Lower leg skin (tissue), 4 donors: Measurements from ENCODE around the gene SDCCAG8. TPM values are rescaled to one million over a fixed set of nuclear protein-coding genes. Genes with fewer than 3 reads are reported as not detected.

Source experiments
- DNase-seq, 2 donors: peaks; one replicate each; pipeline ENCODE4 v3.0.0-alpha.2; 2019; ENCODE audit warnings: low spot score in 2 of 2
- H3K4me3 ChIP-seq: fragments of 200-600 bp; sonication (generic); 2 replicates; pipeline ENCODE4 v1.5.1; 2017; ENCODE audit warnings: mild to moderate bottlenecking, low read depth; ENCODE audit not compliant: poor library complexity, severe bottlenecking
- CTCF ChIP-seq, 3 donors: fragments of 450-650 bp; IDR thresholded peaks; one replicate each; pipeline ENCODE4 v1.5.1; 2016; ENCODE audit warnings: antibody characterized with exemption in 3 of 3, mild to moderate bottlenecking in 3 of 3, moderate library complexity in 2 of 3
- POLR2A ChIP-seq, 2 donors: fragments of 450-650 bp; IDR thresholded peaks; one replicate each; pipeline ENCODE4 v1.6.1; 2016 to 2017; ENCODE audit warnings: antibody characterized with exemption in 2 of 2, mild to moderate bottlenecking in 1 of 2, moderate library complexity in 1 of 2
- WGBS, 2 donors: methylation state at CpG; one replicate each; pipeline ENCODE4 v1.1.5; 2018; 5-methylcytosine and 5-hydroxymethylcytosine counted together
- intact Hi-C: fragments of 100-400 bp; cut with DNase I; formaldehyde crosslinking; loops from one replicate; pipeline ENCODE4 v1.15.0; 2023; ENCODE audit warnings: low total_unique reads
- total RNA-seq, 4 donors: library from RNA; depleted of rRNA; stranded (reverse); fragments of >200 nt; gene quantifications; one replicate each; pipeline ENCODE4 v1.1.0, GENCODE V29; 2016

Gene SDCCAG8
- total RNA-seq, 4 donors from 2014 or later: 20.0 to 53.6 (median 48.9) TPM

- WGBS, 2 donors: 99% methylated on average over 5 of the region's 5 CpGs
- H3K4me3 ChIP-seq: no peak overlapping the region
- TF ChIP-seq CTCF (IDR thresholded peaks at IDR 0.05) (no peak), POLR2A (IDR thresholded peaks at IDR 0.05) (no peak)
- intact Hi-C loops: no loop called here
- no peak for DNase-seq
Observed at GRCh38 chr1:243281672-243282071, 25.8 kb downstream of the SDCCAG8 start.

GRCh38 chr1:243286409-243287122, 30.7 kb downstream of the SDCCAG8 start:
- no peak for TF ChIP-seq POLR2A (IDR thresholded peaks at IDR 0.05)
- TF ChIP-seq CTCF (IDR thresholded peaks at IDR 0.05): no peak
- no peak overlapping the region for H3K4me3 ChIP-seq
- WGBS, 2 donors: 62 to 74% methylated on average over 8 of the region's 8 CpGs
- no peak for DNase-seq
- intact Hi-C loops: no loop called here

GRCh38 chr1:243287123-243287460, 31.3 kb downstream of the SDCCAG8 start:
- no peak for DNase-seq
- intact Hi-C loops: no loop called here
- no peak overlapping the region for H3K4me3 ChIP-seq
- TF ChIP-seq CTCF (IDR thresholded peaks at IDR 0.05): no peak
- TF ChIP-seq POLR2A (IDR thresholded peaks at IDR 0.05): no peak
- 61 to 64% methylated on average over 2 of the region's 2 CpGs for WGBS, 2 donors

- intact Hi-C loops: no loop called here
Observed at GRCh38 chr1:243287652-243288051, 31.8 kb downstream of the SDCCAG8 start.

GRCh38 chr1:243288062-243288461, 32.2 kb downstream of the SDCCAG8 start:
- intact Hi-C loops: no loop called here
- no peak for TF ChIP-seq CTCF (IDR thresholded peaks at IDR 0.05)
- TF ChIP-seq POLR2A (IDR thresholded peaks at IDR 0.05): no peak
- 84 to 87% methylated on average over 6 of the region's 6 CpGs for WGBS, 2 donors
- no peak for DNase-seq
- no peak overlapping the region for H3K4me3 ChIP-seq

More at GRCh38 chr1:243287652-243288051, 31.8 kb downstream of the SDCCAG8 start:
- no peak for DNase-seq
- H3K4me3 ChIP-seq: no peak overlapping the region
- WGBS, 2 donors: 55 to 61% methylated on average over 1 of the region's 1 CpG
- TF ChIP-seq CTCF (IDR thresholded peaks at IDR 0.05) (no peak), POLR2A (IDR thresholded peaks at IDR 0.05) (no peak)

- no peak for DNase-seq
- no peak overlapping the region for H3K4me3 ChIP-seq
- TF ChIP-seq CTCF (IDR thresholded peaks at IDR 0.05) (no peak), POLR2A (IDR thresholded peaks at IDR 0.05) (no peak)
- 84 to 94% methylated on average over 1 of the region's 1 CpG for WGBS, 2 donors
- intact Hi-C loops: no loop called here
Observed at GRCh38 chr1:243291292-243291691, 35.5 kb downstream of the SDCCAG8 start.
